Measurements from ENCODE around the gene LSM5.

LSM5 gene

GRCh38 chr7:32518534-32519140 is 28.5 kb upstream of the LSM5 start:
- TF ChIP-seq GATA2 (IDR thresholded peaks at IDR 0.05; ENCODE audit: low read depth, low read length) = no peak
- no peak for TF ChIP-seq GATA3 (IDR thresholded peaks at IDR 0.05; ENCODE audit: low read depth, low read length)

GRCh38 chr7:32516551-32517100 is 26.4 kb upstream of the LSM5 start:
- no peak for TF ChIP-seq GATA3 (IDR thresholded peaks at IDR 0.05; ENCODE audit: low read depth, low read length)
- no peak for TF ChIP-seq GATA2 (IDR thresholded peaks at IDR 0.05; ENCODE audit: low read depth, low read length)

GRCh38 chr7:32515890-32516550 is 25.8 kb upstream of the LSM5 start:
- no peak for TF ChIP-seq GATA3 (IDR thresholded peaks at IDR 0.05; ENCODE audit: low read depth, low read length)
- TF ChIP-seq GATA2 (IDR thresholded peaks at IDR 0.05; ENCODE audit: low read depth, low read length) = no peak

DNA sequence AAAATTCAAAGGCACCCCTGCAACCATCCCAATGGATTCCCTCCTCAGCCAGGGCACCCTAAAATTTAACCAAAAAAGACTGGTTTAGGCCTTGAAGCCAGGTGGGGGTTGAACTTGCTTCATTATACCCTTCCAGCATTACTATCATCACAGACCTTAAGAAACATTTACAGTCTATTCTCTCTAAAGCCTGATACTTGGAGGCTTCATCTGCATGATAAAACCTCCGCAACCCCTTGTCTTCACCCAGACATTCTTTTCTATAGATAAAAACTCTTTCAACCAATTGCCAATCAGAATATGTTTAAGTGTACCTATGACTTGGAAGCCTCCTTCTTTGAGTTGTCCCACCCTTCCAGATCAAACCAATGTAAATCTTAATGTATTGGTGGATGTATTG is 23.0 kb upstream of the LSM5 start:
- TF ChIP-seq GATA2 (IDR thresholded peaks at IDR 0.05; ENCODE audit: low read depth, low read length) = no peak
- TF ChIP-seq GATA3 (IDR thresholded peaks at IDR 0.05; ENCODE audit: low read depth, low read length) = no peak

DNA sequence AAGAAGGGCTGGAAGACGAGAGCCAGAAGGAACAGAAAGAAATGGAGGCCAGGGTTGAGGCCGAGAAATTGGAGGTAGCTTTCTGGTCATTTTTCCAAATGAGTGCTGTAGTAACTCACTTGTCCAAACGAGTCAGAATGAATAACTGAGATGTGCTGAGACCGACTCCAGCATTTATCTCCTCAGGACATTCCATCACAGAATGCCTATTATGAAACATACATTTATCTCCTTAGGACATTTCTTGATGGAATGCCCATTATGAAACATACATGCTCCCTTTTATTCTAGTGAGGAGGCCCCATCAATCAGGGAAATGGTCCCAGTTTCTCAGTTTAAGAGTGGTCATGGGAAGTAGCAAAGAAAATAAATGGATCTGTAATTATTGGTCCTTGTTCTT is 21.6 kb upstream of the LSM5 start:
- TF ChIP-seq GATA3 (IDR thresholded peaks at IDR 0.05; ENCODE audit: low read depth, low read length) (no peak), GATA2 (IDR thresholded peaks at IDR 0.05; ENCODE audit: low read depth, low read length) (no peak)

- no peak for TF ChIP-seq GATA3 (IDR thresholded peaks at IDR 0.05; ENCODE audit: low read depth, low read length)
- no peak for TF ChIP-seq GATA2 (IDR thresholded peaks at IDR 0.05; ENCODE audit: low read depth, low read length)
Measured at GRCh38 chr7:32507414-32507813, 17.2 kb upstream of the LSM5 start.

DNA sequence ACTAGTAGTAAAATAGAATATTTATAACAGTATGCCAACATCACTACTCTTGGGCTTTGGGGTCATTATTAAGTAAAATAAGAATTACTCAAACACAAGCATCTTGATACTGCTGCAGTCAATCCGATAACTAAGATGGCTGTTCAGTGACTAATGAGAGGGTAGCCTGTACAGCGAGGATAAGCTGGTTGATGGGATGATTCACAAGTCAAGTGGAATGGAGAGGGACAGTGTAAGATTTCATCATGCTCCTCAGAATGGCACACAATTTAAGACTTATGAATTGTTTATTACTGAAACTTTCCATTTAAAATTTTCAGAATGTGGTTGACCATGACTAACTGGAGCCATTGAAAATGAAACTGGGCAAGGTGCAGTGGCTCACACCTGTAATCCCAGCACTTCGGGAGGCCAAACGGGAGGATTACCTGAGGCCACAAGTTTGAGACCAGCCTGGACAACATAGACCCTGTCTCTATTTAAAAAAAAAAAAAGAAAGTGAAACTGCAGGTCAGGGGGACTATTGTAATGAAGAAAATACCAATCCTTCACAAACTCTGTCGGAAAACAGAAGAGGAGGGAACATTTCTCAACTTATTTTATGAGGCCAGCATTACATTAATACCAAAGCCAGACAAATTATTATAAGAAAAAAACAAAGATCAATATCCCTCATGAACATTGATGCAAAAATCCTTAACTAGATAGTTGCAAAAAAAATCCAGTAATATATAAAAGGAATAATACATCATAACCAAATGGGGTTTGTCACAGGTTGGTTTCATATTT is 16.3 kb upstream of the LSM5 start:
- no peak for TF ChIP-seq GATA2 (IDR thresholded peaks at IDR 0.05; ENCODE audit: low read depth, low read length)
- TF ChIP-seq GATA3 (IDR thresholded peaks at IDR 0.05; ENCODE audit: low read depth, low read length) = no peak

- TF ChIP-seq GATA3 (IDR thresholded peaks at IDR 0.05; ENCODE audit: low read depth, low read length) (no peak), GATA2 (IDR thresholded peaks at IDR 0.05; ENCODE audit: low read depth, low read length) (no peak)
Measured at GRCh38 chr7:32502728-32503127, 12.5 kb upstream of the LSM5 start.

- TF ChIP-seq GATA3 (IDR thresholded peaks at IDR 0.05; ENCODE audit: low read depth, low read length) (no peak), GATA2 (IDR thresholded peaks at IDR 0.05; ENCODE audit: low read depth, low read length) (no peak)
Measured at GRCh38 chr7:32501522-32501921, 11.3 kb upstream of the LSM5 start.

- TF ChIP-seq GATA3 (IDR thresholded peaks at IDR 0.05; ENCODE audit: low read depth, low read length) (no peak), GATA2 (IDR thresholded peaks at IDR 0.05; ENCODE audit: low read depth, low read length) (no peak)
Measured at GRCh38 chr7:32500922-32501341, 10.8 kb upstream of the LSM5 start.

- no peak for TF ChIP-seq GATA3 (IDR thresholded peaks at IDR 0.05; ENCODE audit: low read depth, low read length)
- no peak for TF ChIP-seq GATA2 (IDR thresholded peaks at IDR 0.05; ENCODE audit: low read depth, low read length)
Measured at GRCh38 chr7:32496052-32496813, 6.1 kb upstream of the LSM5 start.

DNA sequence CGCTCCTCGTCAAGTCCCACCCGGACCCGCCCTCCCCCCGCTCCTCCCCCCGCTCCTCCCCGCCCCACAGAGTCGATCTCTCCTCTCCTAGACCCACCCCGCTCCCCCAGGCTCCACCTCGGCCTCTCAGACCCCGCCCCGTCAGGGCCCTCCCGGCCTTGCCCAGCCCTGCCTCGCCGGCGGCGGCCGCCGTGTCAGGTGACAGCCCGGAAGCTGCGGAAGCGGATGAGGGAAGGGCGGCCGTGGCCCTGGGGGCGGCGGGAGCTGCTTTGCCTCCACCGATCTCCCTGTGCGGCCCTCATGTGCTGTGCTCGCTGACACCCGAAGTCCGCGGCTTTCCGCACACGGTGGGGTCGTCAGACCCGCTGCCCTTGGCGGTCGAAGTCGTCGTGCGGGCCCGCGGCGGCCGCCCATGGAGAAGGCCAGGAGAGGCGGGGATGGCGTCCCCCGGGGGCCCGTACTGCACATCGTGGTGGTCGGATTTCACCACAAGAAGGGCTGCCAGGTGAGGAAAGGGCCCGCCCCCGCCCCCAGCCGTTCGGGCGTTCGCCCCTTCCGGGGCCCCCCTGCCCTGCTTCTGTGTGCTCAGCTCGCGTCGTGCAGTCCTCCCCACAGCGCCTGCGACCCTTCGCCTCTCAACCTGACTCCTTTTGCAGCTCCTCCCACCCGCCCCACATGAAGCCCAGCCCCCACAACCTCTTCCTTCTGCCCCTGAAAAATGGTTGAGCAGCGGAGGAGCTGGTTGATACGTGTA is 5.3 kb upstream of the LSM5 start, which contains the start of gene AVL9:
AVL9 (plus strand) TSS at position 192 of the 754 bp plus-strand sequence; CDS start at position 413, 221 bp downstream.
- TF ChIP-seq GATA2 (IDR thresholded peaks at IDR 0.05; ENCODE audit: low read depth, low read length) (no peak), GATA3 (IDR thresholded peaks at IDR 0.05; ENCODE audit: low read depth, low read length) (no peak)

- TF ChIP-seq GATA2 (IDR thresholded peaks at IDR 0.05; ENCODE audit: low read depth, low read length) = no peak
- no peak for TF ChIP-seq GATA3 (IDR thresholded peaks at IDR 0.05; ENCODE audit: low read depth, low read length)
Measured at GRCh38 chr7:32494946-32495297, 4.7 kb upstream of the LSM5 start.

Measured in SH-SY5Y (cell line).